Activated CD8-positive, alpha-beta memory T cell treated with anti-CD3 and anti-CD28 coated beads, Interleukin-2, amount 50 U/mL, for 24 hours (primary cell): ENCODE measurements around the gene ELSPBP1.
"Not testable (repeated sequence)": the region's sequence is repeated elsewhere in the genome, so short reads cannot be mapped to it uniquely, and the experiment has no call there.

Experiments used
- DNase-seq: peaks from one replicate; pipeline ENCODE4 v3.0.0-alpha.2; 2020; ENCODE audit errors: extremely low read depth

ELSPBP1 gene

GRCh38 chr19:47994209-47994802 is at the start of gene ELSPBP1:
TSS of gene ELSPBP1 (plus strand) at chr19:47994632. CDS start at chr19:48008668, 14,036 bp downstream.
- no peak for DNase-seq

GRCh38 chr19:47949852-47950521 is 44.4 kb upstream of the ELSPBP1 start:
- DNase-seq = not testable (repeated sequence)

DNA sequence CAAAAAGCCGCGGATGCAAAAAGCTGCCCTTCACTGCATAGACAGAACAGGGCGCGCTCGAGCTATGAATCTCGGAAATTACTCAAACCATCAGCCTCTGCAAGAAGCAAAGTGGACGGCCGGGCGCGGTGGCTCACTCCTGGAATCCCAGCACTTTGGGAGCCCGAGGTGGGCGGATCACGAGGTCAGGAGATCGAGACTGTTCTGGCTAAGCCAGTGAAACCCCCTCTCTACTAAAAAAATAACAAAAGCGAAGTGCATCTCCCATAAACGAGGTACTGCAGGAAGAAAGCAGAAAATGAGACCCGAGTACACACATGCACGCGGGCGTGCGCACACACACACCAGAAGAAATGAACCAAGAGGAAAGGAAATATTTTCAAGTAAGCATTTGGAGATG is 42.3 kb upstream of the ELSPBP1 start:
- DNase-seq = not testable (repeated sequence)

GRCh38 chr19:47955936-47956335 is 38.5 kb upstream of the ELSPBP1 start:
- DNase-seq = not testable (repeated sequence)

DNA sequence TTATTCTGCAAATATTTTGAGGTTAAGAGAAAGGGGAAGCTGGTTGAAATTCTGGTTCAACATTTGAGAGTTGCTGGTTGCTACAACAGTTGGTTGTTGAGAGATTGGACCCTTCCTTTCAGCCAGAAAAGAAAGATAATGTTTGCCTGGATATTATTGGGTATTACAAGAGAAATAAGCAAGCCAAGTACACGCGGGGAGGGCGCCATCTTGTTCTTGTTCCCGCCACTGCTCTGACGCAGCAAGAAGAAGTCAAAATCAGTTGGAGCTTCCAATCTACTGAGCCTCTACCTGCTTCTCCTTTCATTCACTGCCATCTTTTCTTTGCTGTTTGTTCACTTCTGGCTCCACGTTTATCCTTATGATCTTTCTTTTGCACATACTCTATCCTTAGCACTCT is 20.9 kb upstream of the ELSPBP1 start:
- no peak for DNase-seq

- no peak for DNase-seq
These were observed 3.1 kb upstream of the ELSPBP1 start for GRCh38 chr19:47991191-47991808.

DNA sequence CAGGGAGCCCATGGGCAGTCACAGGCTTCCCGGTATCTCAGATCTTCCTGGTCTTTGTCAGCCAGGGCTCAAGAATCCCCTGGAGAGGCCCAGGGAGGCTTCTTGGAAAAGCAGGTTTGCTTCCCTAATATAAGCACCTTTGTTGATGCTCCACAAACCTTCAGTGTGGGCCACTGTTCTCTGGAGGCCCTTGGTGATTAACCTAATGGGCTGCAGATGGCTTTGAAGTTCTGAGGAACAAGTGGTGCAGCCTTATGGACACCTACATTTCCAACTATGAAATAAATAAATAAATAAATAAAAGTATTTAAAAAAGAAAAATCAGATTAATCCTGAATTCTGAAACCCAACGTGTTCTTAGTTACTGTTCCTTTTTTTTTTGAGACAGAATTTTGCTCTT is 2.4 kb upstream of the ELSPBP1 start, which contains the start of gene BSPH1:
Gene BSPH1 (minus strand): TSS at position 101 of the 400 bp plus-strand sequence. CDS start 89 bp downstream, at position 12.
- no peak for DNase-seq

- DNase-seq = no peak
These were observed 1.8 kb downstream of the ELSPBP1 start for GRCh38 chr19:47996230-47996727.

- DNase-seq = no peak
These were observed 4.4 kb downstream of the ELSPBP1 start for GRCh38 chr19:47998800-47999199.

DNA sequence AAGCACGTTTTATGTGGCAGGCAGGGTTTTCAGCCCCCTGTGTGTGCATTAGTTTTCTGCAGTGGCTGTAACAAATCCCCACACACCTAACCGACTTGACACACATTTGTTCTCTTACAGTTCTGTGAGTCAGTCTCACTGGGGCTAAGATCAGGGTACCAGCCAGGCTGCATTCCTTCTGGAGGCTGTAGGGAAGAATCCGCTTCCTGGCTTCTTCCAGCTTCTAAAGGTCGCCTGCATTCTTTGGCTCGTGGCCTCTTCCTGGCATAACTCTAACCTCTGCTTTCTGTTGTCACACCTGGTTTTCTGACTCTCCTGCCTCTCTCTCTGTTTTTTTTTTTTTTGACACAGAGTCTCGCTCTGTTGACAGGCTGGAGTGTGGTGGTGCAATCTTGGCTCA is 6.4 kb downstream of the ELSPBP1 start:
- DNase-seq = no peak

- DNase-seq = no peak
These were observed 9.8 kb downstream of the ELSPBP1 start for GRCh38 chr19:48004236-48004635.

DNA sequence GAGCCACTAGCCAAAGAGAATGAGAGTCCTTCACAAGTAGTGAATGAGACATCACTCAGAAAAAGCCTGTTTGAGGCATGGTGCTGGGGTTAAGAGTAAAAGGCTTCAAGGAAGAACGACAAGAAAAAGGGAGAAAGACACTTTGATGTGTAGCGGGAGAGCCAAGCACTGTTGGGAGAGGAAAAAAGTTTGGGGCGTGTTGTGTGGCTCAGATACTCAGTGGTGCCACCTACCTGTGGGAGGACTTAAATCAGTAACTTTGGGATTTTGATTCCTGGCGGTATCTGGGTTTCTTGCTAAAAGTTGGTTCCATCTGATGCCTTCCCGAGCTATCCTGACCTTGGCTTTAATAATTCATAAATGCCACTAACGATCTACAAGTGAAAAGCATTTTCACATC is 12.3 kb downstream of the ELSPBP1 start:
- no peak for DNase-seq

- no peak for DNase-seq
These were observed 16.7 kb downstream of the ELSPBP1 start for GRCh38 chr19:48010932-48011758.

GRCh38 chr19:48020686-48021085 is 26.3 kb downstream of the ELSPBP1 start:
- DNase-seq = no peak

- no peak for DNase-seq
These were observed 28.6 kb downstream of the ELSPBP1 start for GRCh38 chr19:48023011-48023410.

DNA sequence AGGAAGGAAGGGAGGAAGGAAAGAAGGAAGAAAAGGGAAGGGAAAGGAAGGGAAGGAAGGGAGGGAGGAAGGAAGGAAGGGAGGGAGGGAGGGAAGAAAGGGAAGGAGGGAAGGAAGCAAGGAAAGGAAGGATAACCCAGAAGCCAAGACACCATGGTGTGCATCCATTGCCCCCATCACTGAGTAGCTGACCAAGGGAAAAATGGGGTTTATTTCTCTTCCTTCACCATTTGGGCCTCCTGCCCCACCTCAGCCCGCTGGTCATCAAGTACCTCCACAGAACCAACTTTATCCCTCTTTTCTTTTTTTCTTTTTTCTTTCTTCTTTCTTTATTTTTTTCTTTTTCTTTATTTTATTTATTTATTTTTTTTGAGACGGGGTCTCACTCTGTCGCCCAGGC is 29.1 kb downstream of the ELSPBP1 start:
- no peak for DNase-seq

GRCh38 chr19:48025480-48025879 is 31.0 kb downstream of the ELSPBP1 start:
- DNase-seq = no peak

GRCh38 chr19:48029431-48029830 is 35.0 kb downstream of the ELSPBP1 start:
- DNase-seq = no peak

- no peak for DNase-seq
These were observed 35.6 kb downstream of the ELSPBP1 start for GRCh38 chr19:48030073-48030472.

GRCh38 chr19:48033604-48034003 is 39.2 kb downstream of the ELSPBP1 start:
- no peak for DNase-seq

DNA sequence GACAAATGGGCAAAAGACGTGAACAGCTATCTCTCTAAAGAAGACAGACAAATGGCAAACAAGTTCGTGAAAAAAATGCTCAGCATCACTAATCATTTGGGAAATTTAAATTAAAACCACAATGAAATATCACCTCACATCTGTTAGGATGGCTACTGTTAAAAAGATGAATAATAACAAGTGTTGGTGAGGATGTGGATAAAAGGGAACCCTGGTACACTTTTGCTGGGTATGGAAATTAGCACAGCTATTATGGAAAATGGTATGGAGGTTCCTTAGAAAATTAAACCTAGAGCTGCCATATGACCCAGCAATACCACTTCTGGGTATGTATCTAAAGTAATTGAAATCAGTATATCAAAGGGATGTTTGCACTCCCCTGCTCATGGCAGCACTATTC is 42.3 kb downstream of the ELSPBP1 start:
- no peak for DNase-seq
